Left lung (tissue), 10 donors: ENCODE results near the gene ZNF524. TPM values are rescaled to one million over a fixed set of nuclear protein-coding genes. Genes with fewer than 3 reads are reported as not detected.

ENCODE experiments used
- ATAC-seq: fragments of 200-7000 bp; cut with Tn5 transposase; one replicate; pipeline ENCODE4 v1.9.1; 2020; ENCODE audit warnings: moderate library complexity
- DNase-seq, 4 donors: peaks; one replicate each; pipeline ENCODE4 v3.0.0-alpha.2; 2013 to 2020
- H3K27ac ChIP-seq, 2 donors: fragments of 200-600 bp; sonication (generic) in 1 of 2; one replicate each; pipeline versions ENCODE4 v1.5.0 to v1.8.0; 2020 to 2021
- H3K27me3 ChIP-seq, 2 donors: fragments of 200-600 bp; sonication (generic) in 1 of 2; one replicate each; pipeline versions ENCODE4 v1.5.0 to v1.8.0; 2020 to 2021
- H3K36me3 ChIP-seq, 2 donors: fragments of 200-600 bp; sonication (generic) in 1 of 2; one replicate each; pipeline versions ENCODE4 v1.5.0 to v1.8.0; 2020 to 2021
- H3K4me1 ChIP-seq, 2 donors: fragments of 200-600 bp; one replicate each; pipeline ENCODE4 v1.8.0; 2021
- H3K4me3 ChIP-seq, 2 donors: fragments of 200-600 bp; sonication (generic) in 1 of 2; one replicate each; pipeline versions ENCODE4 v1.5.0 to v1.8.0; 2020 to 2021; ENCODE audit warnings: mild to moderate bottlenecking in 1 of 2
- H3K9me3 ChIP-seq, 2 donors: fragments of 200-600 bp; sonication (generic) in 1 of 2; one replicate each; pipeline versions ENCODE4 v1.5.0 to v1.8.0; 2020 to 2021
- intact Hi-C, 2 donors: fragments of 100-400 bp; cut with DNase I; formaldehyde crosslinking; loops; one replicate each; pipeline versions ENCODE4 v1.11.2 to v1.14.2; 2022
- polyA plus RNA-seq, 6 donors: library from polyadenylated mRNA; unstranded; fragments of 120-200 nt; gene quantifications; one replicate each; pipeline ENCODE4 v1.2.1, GENCODE V29; 2013; ENCODE audit not compliant: insufficient read length in 6 of 6
- total RNA-seq, 2 donors: library from RNA; stranded (reverse); fragmentation: NEBNext Ultra II Directional; extraction: Animal tissue kit (Norgen Biotek cat#: 25700); gene quantifications; one replicate each; pipeline ENCODE4 v1.2.1, GENCODE V29; 2021
- TF ChIP-seq, protein P1 (sequence below), 2 donors: fragments of 200-600 bp; sonication (generic) in 1 of 2; IDR thresholded peaks; one replicate each; pipeline versions ENCODE4 v1.5.0 to v1.8.0; 2021; ENCODE audit warnings: antibody characterized with exemption in 2 of 2
- donor health status: DM: no; HTN: yes; CAD: no.
- donor health status: DM: no; HTN: no; CAD: no.

Gene ZNF524
- total and polyA plus RNA-seq, 8 donors, result 4.9 to 22.4 (median 7.8) TPM

DNA sequence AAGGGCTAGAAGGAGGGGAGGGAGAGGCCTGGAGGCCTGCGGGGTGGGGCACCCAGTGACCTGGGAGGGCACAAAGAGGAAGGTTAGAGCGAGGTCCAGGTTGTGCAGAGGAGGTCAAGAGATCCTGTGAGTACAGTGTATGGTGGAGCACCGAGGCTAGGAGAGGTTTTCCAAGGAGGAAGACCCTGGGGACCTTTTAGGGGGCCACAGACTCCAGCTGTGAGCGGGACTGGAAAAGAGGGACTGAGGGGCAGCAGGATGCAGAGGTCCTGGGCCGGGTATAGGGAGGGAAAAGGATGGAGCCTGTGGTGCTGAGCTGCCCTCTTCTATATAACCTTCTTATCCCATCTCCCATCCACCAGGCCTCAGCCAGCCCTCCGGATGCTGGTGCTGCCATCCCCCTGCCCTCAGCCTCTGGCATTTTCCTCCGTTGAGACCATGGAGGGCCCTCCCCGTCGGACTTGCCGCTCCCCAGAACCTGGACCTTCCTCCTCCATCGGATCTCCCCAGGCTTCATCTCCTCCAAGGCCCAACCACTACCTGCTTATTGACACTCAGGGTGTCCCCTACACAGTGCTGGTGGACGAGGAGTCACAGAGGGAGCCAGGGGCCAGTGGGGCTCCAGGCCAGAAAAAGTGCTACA is 44.2 kb downstream of the ZNF524 start:
- ATAC-seq (no peak), DNase-seq (peak in 1 of 4 donors; percentile 32)
- peak overlapping the region; percentile 85 to 92 for H3K27ac ChIP-seq
- peaks cover 23 to 82% of the 10 kb centered on the region in 2 donors for H3K4me1 ChIP-seq
- intact Hi-C loops, result no loop called here
- H3K27me3 ChIP-seq, result peaks cover 0 to 13% of the 10 kb centered on the region in 2 donors
- no peaks in the 10 kb centered on the region for H3K9me3 ChIP-seq
- H3K36me3 ChIP-seq, result peaks cover 0 to 12% of the 10 kb centered on the region in 2 donors
- TF ChIP-seq, protein P1, sequence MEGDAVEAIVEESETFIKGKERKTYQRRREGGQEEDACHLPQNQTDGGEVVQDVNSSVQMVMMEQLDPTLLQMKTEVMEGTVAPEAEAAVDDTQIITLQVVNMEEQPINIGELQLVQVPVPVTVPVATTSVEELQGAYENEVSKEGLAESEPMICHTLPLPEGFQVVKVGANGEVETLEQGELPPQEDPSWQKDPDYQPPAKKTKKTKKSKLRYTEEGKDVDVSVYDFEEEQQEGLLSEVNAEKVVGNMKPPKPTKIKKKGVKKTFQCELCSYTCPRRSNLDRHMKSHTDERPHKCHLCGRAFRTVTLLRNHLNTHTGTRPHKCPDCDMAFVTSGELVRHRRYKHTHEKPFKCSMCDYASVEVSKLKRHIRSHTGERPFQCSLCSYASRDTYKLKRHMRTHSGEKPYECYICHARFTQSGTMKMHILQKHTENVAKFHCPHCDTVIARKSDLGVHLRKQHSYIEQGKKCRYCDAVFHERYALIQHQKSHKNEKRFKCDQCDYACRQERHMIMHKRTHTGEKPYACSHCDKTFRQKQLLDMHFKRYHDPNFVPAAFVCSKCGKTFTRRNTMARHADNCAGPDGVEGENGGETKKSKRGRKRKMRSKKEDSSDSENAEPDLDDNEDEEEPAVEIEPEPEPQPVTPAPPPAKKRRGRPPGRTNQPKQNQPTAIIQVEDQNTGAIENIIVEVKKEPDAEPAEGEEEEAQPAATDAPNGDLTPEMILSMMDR (IDR thresholded peaks at IDR 0.05), result no peak
- peak overlapping the region; percentile 74 to 81 for H3K4me3 ChIP-seq

DNA sequence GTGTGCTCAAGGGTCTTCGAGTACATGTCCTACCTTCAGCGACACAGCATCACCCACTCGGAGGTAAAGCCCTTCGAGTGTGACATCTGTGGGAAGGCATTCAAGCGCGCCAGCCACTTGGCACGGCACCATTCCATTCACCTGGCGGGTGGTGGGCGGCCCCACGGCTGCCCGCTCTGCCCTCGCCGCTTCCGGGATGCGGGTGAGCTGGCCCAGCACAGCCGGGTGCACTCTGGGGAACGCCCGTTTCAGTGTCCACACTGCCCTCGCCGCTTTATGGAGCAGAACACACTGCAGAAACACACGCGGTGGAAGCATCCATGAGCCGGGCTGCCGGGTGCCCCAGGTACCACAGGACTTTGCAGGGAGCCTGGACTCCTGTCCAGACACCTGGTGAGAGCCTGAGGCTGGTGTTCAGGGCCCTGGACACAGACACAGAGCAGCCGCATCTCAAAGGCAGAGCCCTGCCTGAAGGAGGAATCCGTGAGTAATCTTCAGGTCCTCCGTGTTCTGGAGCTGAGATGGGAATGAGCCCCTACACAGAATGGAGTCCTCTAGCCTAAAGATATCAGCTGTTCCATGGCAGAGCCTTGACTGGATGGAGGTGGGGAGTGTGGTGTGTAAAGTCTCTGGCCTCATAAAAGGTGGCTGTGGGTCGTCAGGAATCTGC is 44.9 kb downstream of the ZNF524 start:
- intact Hi-C loops, result no loop called here
- no peaks in the 10 kb centered on the region for H3K9me3 ChIP-seq
- TF ChIP-seq, protein P1 (IDR thresholded peaks at IDR 0.05), result no peak
- peaks cover 0 to 13% of the 10 kb centered on the region in 2 donors for H3K27me3 ChIP-seq
- ATAC-seq (no peak), DNase-seq (peak in 1 of 4 donors; percentile 68)
- peaks cover 21 to 81% of the 10 kb centered on the region in 2 donors for H3K4me1 ChIP-seq
- H3K27ac ChIP-seq, result no peak overlapping the region
- peaks cover 0 to 12% of the 10 kb centered on the region in 2 donors for H3K36me3 ChIP-seq
- H3K4me3 ChIP-seq, result peak overlapping the region in 1 of 2 donors; percentile 74

DNA sequence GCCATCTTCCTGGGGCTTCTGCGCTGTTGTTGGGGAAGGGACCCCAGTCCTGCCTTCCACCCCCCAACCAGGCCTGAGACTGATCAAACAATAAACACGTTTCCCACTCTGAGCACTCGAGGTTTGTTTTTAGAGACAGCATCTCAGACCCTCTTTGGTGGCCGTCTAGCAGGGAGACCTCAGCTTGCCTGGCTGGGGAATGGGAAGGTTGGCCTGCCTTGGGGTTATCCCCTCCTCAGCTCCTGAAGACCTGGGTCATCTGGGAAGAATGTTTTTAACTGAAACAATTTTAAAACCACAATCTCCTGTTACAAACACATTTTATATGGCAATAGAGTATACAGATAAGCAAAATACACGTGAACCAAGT is 45.4 kb downstream of the ZNF524 start:
- no peak for ATAC-seq
- no peak overlapping the region for H3K4me3 ChIP-seq
- peaks cover 0 to 12% of the 10 kb centered on the region in 2 donors for H3K36me3 ChIP-seq
- H3K4me1 ChIP-seq, result peaks cover 15 to 76% of the 10 kb centered on the region in 2 donors
- peaks cover 0 to 13% of the 10 kb centered on the region in 2 donors for H3K27me3 ChIP-seq
- intact Hi-C loops, result no loop called here
- no peak for DNase-seq
- TF ChIP-seq, protein P1 (IDR thresholded peaks at IDR 0.05), result no peak
- H3K27ac ChIP-seq, result no peak overlapping the region
- no peaks in the 10 kb centered on the region for H3K9me3 ChIP-seq

DNA sequence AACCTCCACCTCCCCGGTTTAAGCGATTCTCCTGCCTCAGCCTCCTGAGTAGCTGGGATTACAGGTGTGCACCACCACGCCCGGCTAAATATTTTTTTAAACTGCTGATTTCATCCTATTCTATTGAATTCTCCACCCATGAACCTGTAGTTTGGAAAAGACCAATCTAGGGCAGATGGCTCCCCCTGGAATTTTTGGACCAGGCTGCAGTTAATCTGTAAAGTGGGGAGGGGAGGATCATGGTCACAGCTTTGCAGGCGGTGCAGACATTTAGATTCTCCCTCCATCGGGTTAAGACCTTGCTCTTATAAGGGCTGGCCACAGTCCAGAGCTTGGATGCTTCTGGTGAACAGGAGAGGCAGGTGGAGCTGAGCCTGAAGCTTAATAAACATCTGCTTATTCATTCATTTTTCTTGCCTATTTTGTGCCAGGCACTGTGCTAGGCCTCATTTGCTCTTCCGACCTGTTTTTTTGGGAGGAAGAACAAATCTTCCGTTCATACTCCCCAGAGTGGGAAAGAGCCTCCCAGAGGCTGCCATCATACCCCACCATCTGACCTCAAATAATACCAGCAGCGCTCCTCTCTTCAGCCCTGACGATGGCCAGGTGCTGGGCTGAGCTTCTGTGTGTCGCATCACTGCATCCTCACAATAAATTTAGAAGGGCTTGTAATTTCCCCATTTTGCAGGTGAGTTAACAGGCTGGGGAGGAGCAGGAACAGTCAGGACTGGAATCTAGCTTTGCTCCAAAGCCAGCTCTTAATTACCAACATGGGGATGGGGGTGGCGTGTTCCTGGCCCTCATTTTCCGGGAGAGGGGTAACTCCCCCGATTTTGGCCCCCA is 47.0 kb downstream of the ZNF524 start:
- intact Hi-C loops, result no loop called here
- H3K27me3 ChIP-seq, result peaks cover 0 to 9% of the 10 kb centered on the region in 2 donors
- TF ChIP-seq, protein P1 (IDR thresholded peaks at IDR 0.05), result no peak
- H3K36me3 ChIP-seq, result peaks cover 0 to 16% of the 10 kb centered on the region in 2 donors
- peak overlapping the region; percentile 67 to 79 for H3K4me3 ChIP-seq
- ATAC-seq, result no peak
- H3K27ac ChIP-seq, result peak overlapping the region; percentile 65 to 70
- no peaks in the 10 kb centered on the region for H3K9me3 ChIP-seq
- DNase-seq, result peak in 1 of 4 donors; percentile 29
- H3K4me1 ChIP-seq, result peaks cover 14 to 63% of the 10 kb centered on the region in 2 donors
